Smooth muscle cell of the brain vasculature (primary cell): ENCODE results near the gene ZNF276.
"Not testable (repeated sequence)": the region's sequence is repeated elsewhere in the genome, so short reads cannot be mapped to it uniquely, and the experiment has no call there.

Experiments
- DNase-seq: peaks from one replicate; pipeline ENCODE4 v3.0.0-alpha.2; 2012; ENCODE audit warnings: low read depth, low spot score

Gene ZNF276

DNA sequence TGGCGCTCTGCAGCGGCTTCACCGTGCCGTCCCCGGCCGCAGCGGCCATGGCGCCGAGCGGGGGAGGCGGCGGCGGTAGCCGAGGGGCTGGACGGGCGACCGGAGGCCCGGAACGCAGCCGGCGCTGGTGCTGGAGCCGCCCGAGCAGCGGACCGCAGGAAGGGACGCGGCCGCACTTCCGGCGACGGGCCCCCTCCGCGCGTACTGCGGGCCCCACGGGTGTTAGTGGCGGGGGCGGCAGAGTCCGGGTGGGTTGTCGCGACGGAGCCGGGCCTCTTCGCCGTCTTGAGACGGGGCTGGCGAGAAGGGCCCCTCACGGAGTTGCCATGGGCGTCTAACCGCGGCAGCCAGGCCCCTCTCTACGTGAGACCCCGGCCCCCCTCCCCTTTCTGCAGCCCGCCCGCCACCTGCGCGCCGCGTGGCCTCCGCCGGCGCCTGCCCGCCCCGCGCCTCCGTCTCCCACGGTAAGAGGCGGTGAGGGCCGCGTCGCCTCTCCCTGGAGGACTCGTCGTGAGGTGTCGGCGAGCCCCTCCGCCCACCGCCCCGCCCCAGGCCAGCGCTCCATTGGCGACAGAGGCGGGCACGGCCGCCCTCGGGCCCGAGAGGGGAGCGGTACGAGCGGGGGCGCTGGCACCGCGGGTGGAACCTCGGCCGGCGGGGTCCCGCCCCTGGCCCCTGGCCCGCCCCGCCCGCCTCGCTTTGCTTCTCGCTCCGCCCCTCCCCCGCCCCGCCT is at the start of gene ZNF276, which contains the start of gene VPS9D1:
Gene ZNF276, plus strand, starts transcription at position 725 of the 733 bp plus-strand sequence. CDS start 104 bp downstream, outside the sequence.
Gene VPS9D1, minus strand, starts transcription at position 86 of the 733 bp plus-strand sequence. Its CDS starts 37 bp downstream, at position 49.
- DNase-seq: no peak

GRCh38 chr16:89671565-89671964 is 49.8 kb upstream of the ZNF276 start:
- not testable (repeated sequence) for DNase-seq

GRCh38 chr16:89672177-89672941 is 49.0 kb upstream of the ZNF276 start:
- no peak for DNase-seq

- no peak for DNase-seq
These were observed 43.1 kb upstream of the ZNF276 start for GRCh38 chr16:89678258-89678657.

DNA sequence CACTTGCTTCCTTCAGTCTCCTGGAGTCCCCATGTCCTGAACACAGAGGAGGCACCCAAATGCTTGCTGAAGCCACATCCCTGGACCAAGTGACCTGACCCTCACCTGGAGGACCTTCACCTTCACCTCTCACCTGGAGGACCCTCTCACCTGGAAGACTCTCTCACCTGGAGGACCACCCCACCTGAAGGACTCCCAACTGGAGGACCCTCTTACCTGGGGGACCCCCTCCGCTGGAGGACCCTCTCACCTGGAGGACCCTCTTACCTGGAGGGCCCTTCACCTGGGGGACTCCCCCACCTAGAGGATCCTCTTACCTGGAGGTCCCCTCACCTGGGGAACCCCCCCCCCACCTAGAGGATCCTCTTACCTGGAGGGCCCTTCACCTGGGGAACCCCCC is 35.4 kb upstream of the ZNF276 start:
- no peak for DNase-seq

GRCh38 chr16:89686520-89687091 is 34.7 kb upstream of the ZNF276 start, which contains the start of gene CDK10:
Gene CDK10 (plus strand): TSS chr16:89686689. CDS start chr16:89686711, 22 bp downstream.
- peak; percentile 81 for DNase-seq

DNA sequence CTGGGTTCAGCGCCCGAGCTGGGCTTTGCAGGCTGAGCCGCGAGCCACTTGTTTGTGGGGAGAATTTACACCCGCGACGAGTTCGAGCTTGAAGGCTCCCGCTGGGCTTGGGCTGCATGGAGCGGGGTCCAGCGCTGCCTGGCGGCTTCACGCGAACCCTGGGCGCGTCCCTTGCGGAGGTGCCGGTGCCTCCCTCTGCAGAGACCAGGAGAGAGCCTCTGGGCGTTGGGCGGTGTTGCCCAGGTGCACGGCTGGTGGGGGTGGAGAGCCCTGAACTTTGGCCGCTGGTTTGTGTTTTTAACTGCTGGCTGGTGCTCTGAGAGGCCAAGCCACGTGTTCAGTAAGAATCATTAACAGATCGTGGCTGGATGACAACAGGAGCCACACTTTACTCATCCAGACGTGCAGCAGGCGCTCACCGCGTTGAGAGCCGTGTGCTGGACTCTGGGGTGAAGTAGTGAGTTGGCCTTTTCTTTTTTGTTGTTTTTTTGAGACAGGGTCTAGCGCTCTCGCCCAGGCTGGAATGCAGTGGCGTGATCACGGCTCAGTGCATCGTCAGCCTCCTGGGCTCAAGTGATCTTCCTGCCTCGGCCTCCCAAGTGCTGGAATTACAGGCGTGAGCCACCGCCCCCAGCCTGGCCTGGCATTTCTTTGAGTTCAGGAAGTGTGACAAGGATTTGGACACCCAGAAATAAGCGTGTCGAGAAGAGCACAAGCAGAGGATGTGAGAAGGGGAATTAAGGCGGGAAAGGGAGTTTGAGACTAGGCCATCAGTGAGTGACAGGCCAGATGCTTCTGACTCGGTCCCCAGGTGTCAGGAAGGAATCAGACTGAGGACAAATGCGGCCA is 34.0 kb upstream of the ZNF276 start:
- no peak for DNase-seq

DNA sequence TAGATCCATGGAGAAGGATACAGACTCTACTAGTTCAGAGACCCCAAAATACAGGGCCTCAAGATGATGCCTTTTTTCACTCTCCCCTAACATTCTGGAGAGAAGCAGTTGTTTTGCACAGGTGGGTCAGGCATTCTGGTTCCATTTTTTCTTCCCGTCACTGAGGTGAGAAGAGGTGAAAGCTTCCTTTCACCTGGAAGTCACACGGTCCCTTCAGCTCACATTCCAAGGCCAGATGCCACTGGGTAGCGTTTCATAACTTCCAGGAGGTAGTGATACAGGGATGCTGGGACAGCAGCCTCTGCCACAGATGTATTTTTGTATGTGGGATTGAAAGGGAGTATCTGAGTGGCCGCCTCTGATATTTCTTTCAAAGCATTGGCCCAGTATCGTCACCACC is 32.9 kb upstream of the ZNF276 start:
- no peak for DNase-seq

- DNase-seq: no peak
These were observed 32.2 kb upstream of the ZNF276 start for GRCh38 chr16:89689142-89689541.

- not testable (repeated sequence) for DNase-seq
These were observed 31.7 kb upstream of the ZNF276 start for GRCh38 chr16:89689621-89690020.

- no peak for DNase-seq
These were observed 30.9 kb upstream of the ZNF276 start for GRCh38 chr16:89690392-89690901.

DNA sequence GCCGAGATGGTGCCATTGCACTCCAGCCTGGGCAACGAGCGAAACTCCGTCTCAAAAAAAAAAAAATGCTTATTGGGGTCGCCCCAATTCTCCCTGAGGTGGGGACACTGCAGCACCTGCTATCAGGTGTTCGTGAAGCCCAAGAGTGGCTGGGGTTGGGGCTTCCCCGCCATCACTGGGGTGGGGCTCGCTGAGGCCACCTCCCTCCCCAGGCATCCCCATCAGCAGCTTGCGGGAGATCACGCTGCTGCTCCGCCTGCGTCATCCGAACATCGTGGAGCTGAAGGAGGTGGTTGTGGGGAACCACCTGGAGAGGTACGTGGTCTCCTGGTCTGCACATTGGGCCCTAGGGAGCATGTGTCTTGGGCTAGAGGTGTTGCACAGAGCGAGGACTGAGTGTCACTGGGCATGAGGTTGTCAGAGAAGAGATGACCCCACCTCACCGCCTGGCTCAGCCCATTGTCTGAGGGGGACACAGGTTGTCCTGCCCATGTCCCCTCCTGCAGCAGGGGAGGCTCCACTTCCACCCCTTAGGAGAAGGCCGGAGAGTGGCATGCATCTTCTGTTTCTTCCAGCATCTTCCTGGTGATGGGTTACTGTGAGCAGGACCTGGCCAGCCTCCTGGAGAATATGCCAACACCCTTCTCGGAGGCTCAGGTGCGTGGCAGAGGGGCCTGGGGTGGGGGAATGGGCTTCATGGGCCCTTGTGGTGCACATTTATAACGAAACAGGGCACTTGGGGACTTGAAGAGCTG is 29.9 kb upstream of the ZNF276 start:
- no peak for DNase-seq

- no peak for DNase-seq
These were observed 29.3 kb upstream of the ZNF276 start for GRCh38 chr16:89691986-89692569.

DNA sequence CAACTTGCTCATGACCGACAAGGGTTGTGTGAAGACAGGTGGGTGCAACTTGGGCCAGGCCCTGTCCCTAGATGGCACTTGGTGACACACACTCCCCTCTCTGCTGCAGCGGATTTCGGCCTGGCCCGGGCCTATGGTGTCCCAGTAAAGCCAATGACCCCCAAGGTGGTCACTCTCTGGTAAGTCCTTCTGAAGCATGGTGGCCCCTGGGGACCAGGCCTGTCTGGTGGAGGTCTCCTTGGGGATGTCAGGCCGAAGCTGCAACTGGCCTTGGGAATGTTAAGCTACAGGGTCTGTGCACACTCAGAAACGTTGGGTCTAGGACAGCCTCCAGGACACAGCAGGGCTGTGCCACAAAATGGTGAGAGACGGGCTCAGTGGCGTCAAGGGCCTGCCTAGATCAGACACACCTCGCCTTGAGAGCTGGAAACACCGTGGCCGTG is 28.0 kb upstream of the ZNF276 start:
- no peak for DNase-seq

- DNase-seq: no peak
These were observed 27.2 kb upstream of the ZNF276 start for GRCh38 chr16:89693931-89694783.

DNA sequence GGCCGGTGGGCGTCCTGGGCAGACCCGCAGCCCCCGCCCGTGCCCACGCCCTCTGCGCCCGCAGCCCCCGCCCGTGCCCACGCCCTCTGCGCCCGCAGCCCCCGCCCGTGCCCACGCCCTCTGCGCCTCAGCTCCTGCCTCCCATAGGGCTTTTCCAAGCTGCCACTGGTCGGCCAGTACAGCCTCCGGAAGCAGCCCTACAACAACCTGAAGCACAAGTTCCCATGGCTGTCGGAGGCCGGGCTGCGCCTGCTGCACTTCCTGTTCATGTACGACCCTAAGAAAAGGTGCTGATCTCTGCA is 26.6 kb upstream of the ZNF276 start:
- not testable (repeated sequence) for DNase-seq

DNA sequence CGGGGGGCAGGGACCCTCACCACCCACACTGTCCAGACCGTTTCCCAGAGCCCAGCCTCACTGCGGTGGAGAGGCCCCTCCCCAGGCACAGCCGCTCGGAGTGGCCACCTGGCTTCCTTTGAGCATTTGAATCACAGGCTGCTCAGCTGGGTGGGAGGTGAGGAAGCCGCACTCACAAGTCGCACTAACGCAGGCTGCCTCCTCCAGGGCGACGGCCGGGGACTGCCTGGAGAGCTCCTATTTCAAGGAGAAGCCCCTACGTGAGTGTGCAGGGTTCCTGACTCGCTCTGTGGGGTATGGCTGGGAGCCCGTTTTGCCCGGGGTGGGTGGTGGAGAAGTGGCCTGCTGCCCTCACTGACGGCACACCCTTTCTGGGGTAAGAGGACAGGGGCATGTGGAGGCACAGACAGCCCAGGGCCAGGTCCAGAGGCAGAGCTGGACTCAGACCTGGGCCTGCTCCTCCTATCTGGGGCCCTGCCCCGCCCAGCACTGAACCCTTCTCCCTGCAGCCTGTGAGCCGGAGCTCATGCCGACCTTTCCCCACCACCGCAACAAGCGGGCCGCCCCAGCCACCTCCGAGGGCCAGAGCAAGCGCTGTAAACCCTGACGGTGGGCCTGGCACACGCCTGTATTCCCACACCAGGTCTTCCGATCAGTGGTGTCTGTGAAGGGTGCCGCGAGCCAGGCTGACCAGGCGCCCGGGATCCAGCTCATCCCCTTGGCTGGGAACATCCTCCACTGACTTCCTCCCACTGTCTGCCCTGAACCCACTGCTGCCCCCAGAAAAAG is 26.1 kb upstream of the ZNF276 start:
- no peak for DNase-seq

DNA sequence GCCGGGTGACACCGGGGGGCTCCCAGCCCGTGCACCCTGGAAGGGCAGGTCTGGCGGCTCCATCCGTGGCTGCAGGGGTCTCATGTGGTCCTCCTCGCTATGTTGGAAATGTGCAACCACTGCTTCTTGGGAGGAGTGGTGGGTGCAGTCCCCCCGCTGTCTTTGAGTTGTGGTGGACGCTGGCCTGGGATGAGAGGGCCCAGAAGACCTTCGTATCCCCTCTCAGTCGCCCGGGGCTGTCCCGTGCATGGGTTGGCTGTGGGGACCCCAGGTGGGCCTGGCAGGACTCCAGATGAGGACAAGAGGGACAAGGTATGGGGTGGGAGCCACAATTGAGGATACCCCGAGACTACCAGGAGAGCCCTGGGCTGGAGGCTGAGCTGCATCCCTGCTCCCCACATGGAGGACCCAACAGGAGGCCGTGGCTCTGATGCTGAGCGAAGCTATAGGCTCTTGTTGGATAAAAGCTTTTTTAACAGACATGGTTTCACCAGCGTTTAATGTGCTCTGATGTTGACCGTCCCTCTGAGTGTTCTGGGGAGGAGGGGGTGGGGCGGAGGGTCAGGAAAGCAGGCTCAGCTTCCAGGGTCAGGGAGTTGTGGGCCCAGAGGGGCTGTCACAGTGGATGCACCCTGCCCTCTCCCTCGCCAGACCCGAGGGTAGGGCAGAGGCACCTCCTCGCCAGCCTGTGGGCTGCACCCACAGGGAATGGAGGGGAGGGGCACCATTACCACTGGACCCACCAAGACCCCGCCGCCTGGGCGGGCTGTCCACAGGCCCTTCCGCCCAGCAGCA is 25.3 kb upstream of the ZNF276 start:
- no peak for DNase-seq
